ENCODE measurements around the gene AKT1S1.

AKT1S1 gene

GRCh38 chr19:49870309-49870901 is 6.8 kb downstream of the AKT1S1 start:
- peaks cover 0 to 54% (median 41%) of the 10 kb centered on the region in 4 donors for H3K4me1 ChIP-seq
- H3K27me3 ChIP-seq: no peaks in the 10 kb centered on the region
- no peak for DNase-seq
- H3K9me3 ChIP-seq: no peaks in the 10 kb centered on the region
- intact Hi-C loops (cut with DNase I; ENCODE audit: low total_unique reads): loop anchor here (5.0 kb wide), 1 partner anchor 53 kb away; the partner anchor contains the start of gene MED25
- peak overlapping the region; percentile 89 to 94 for H3K27ac ChIP-seq
- no peak for TF ChIP-seq CTCF (IDR thresholded peaks at IDR 0.05)
- peaks cover 0 to 38% (median 6%) of the 10 kb centered on the region in 3 donors for H3K36me3 ChIP-seq
- H3K4me3 ChIP-seq: peak overlapping the region; percentile 53 to 57

DNA sequence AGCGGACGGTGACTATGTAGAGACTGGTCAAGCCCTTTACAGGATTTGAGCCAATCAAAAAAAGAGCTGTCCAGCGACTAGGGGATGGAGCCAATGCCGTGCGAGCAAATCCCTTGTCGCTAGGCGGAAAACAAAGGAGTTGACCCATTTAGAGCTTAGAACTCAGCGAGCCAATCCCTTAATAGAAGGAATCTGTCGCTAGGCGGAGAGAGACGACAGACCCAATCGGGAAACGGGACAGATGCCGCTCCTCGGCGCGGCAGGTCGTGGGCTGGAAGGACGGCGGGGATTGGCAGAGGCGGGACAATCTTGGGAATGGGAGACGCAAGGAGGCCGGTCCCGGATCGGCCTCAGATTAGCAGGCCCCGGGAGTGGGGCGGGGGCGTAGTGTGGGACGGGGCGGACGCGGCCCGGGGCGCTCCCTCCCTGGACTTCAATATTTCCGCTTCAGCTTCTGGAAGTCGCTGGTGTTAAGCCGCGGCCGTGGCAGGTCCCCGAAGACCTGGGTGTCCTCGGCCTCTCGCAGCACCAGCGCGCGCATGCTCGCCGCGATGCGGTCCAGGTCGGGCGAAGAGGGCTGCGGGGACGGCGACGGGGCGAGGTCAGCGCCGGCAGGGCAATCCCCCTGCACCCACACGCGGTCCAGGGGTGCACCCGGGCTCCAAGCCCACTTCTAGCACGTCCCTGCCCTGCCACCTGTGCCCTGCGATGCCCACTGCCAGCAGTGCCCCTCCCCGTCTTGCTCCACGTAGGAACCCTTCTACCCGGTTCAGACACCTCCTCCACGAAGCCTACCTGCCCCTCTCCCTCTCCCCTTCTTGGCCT is 7.5 kb downstream of the AKT1S1 start:
- Histone ChIP-seq H3K4me3 (peak overlapping the region; percentile 53 to 57), H3K36me3 (peaks cover 0 to 41% (median 6%) of the 10 kb centered on the region in 3 donors), H3K4me1 (peaks cover 0 to 54% (median 41%) of the 10 kb centered on the region in 4 donors), H3K27ac (peak overlapping the region; percentile 89 to 94), H3K9me3 (no peaks in the 10 kb centered on the region), H3K27me3 (no peaks in the 10 kb centered on the region)
- peak; percentile 18 to 44 for TF ChIP-seq CTCF (IDR thresholded peaks at IDR 0.05)
- DNase-seq: peak; percentile 96 to 99
- intact Hi-C loops (cut with DNase I; ENCODE audit: low total_unique reads): loop anchor here (5.0 to 10.0 kb wide), 2 partner anchors 52 to 105 kb away; partner anchors contain the start of genes AP2A1, MED25 and TSKS

GRCh38 chr19:49869009-49869483 is 8.1 kb downstream of the AKT1S1 start:
- Histone ChIP-seq H3K9me3 (no peaks in the 10 kb centered on the region), H3K27me3 (no peaks in the 10 kb centered on the region), H3K36me3 (peaks cover 0 to 41% (median 8%) of the 10 kb centered on the region in 3 donors), H3K4me1 (peaks cover 0 to 53% (median 38%) of the 10 kb centered on the region in 4 donors), H3K27ac (peak overlapping the region; percentile 88 to 89), H3K4me3 (peak overlapping the region; percentile 36 to 53)
- DNase-seq: no peak
- no peak for TF ChIP-seq CTCF (IDR thresholded peaks at IDR 0.05)
- intact Hi-C loops (cut with DNase I; ENCODE audit: low total_unique reads): loop anchor here (10.0 kb wide), 1 partner anchor 104 kb away; the partner anchor contains the start of genes AP2A1 and TSKS

GRCh38 chr19:49866933-49867782 is 10.0 kb downstream of the AKT1S1 start, which contains the start of gene PNKP:
Gene PNKP (minus strand): TSS chr19:49867576. CDS start chr19:49867204, 372 bp downstream.
- peaks cover 0 to 42% (median 27%) of the 10 kb centered on the region in 3 donors for H3K36me3 ChIP-seq
- peak; percentile 93 to 96 for DNase-seq
- intact Hi-C loops (cut with DNase I; ENCODE audit: low total_unique reads): loop anchor here (10.0 kb wide), 1 partner anchor 102 kb away; the partner anchor contains the start of genes AP2A1 and TSKS
- TF ChIP-seq CTCF (IDR thresholded peaks at IDR 0.05): no peak
- peak within 1 kb of the TSS; percentile 88 to 89 for H3K27ac ChIP-seq
- H3K27me3 ChIP-seq: no peaks in the 10 kb centered on the region
- peak within 1 kb of the TSS; percentile 63 to 68 for H3K4me3 ChIP-seq
- H3K4me1 ChIP-seq: peaks cover 0 to 53% (median 36%) of the 10 kb centered on the region in 4 donors
- no peaks in the 10 kb centered on the region for H3K9me3 ChIP-seq

DNA sequence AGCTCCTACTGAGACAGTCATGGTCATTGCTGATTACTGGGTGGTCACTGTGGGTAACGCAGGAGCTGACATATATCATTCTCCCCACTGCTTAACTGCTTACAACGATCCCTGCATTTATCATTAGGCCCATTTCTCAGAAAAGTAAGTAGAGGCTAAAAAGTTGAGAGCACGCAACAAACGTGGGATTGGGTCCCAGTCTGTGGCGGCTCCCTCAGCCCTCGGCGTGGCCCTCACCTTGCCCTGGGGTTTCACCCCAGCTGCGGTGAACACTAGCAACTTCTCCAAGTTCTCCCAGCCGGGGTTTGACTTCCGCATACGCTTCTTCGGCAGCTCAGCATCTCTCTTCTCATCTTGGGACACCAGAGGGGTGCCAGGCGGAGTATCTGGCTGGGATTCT is 12.3 kb downstream of the AKT1S1 start:
- Histone ChIP-seq H3K4me3 (no peak overlapping the region), H3K4me1 (peaks cover 0 to 43% (median 28%) of the 10 kb centered on the region in 4 donors), H3K9me3 (no peaks in the 10 kb centered on the region), H3K27ac (peak overlapping the region in 1 of 2 donors; percentile 88), H3K27me3 (no peaks in the 10 kb centered on the region), H3K36me3 (peaks cover 0 to 52% (median 43%) of the 10 kb centered on the region in 3 donors)
- TF ChIP-seq CTCF (IDR thresholded peaks at IDR 0.05): no peak
- DNase-seq: no peak
- intact Hi-C loops (cut with DNase I; ENCODE audit: low total_unique reads): loop anchor here (10.0 kb wide), 1 partner anchor 100 kb away; the partner anchor contains the start of genes AP2A1 and TSKS

All from tibial artery (tissue), 4 donors.